ENCODE measurements around the gene ELL. TPM values are rescaled to one million over a fixed set of nuclear protein-coding genes. Genes with fewer than 3 reads are reported as not detected.
A peak's percentile ranks its signal among the peaks of the same experiment; 100 is the strongest.

The ELL gene
- total RNA-seq, 1 experiment from 2014 or later: 18.6 TPM

- H3K4me1 ChIP-seq (ENCODE audit: control insufficient read depth, insufficient read depth, low read length): peaks cover 21% of the 10 kb centered on the region
- H3K36me3 ChIP-seq (ENCODE audit: control insufficient read depth, insufficient read depth, low read length): no peaks in the 10 kb centered on the region
- CTCF ChIA-PET: no interaction called here
- intact Hi-C loops (cut with micrococcal nuclease; ENCODE audit: unreplicated experiment): no loop called here
- H3K4me3 ChIP-seq (ENCODE audit: low read depth in 2 of 2, low read length in 2 of 2): no peak overlapping the region
- no peak for TF ChIP-seq CTCF (IDR thresholded peaks at IDR 0.05)
- no peak for TF ChIP-seq REST (IDR thresholded peaks at IDR 0.05; ENCODE audit: insufficient read depth in 1 of 2, low read depth in 2 of 2, low read length in 1 of 2)
- TF ChIP-seq POLR2AphosphoS5 (IDR thresholded peaks at IDR 0.05; ENCODE audit: low read depth, low read length): no peak
- peak overlapping the region; percentile 68 for H3K27ac ChIP-seq (ENCODE audit: low read length)
- no peaks in the 10 kb centered on the region for H3K9me3 ChIP-seq (ENCODE audit: control insufficient read depth, insufficient read depth, low read depth, low read length)
- POLR2A ChIA-PET: no interaction called here
- DNase-seq (ENCODE audit: low read depth, low spot score): no peak
- H3K27me3 ChIP-seq (ENCODE audit: control insufficient read depth, insufficient read depth, low read length): no peaks in the 10 kb centered on the region
- BruUV-seq (replicated peaks): no TSS peak
- peak; percentile 46 for ATAC-seq
- in situ Hi-C loops (cut with HindIII; ENCODE audit: low pct_unique_long_range_greater_than_20kb, low sequenced_read_pairs): no loop called here
Measured at GRCh38 chr19:18478545-18479311, 43.1 kb downstream of the ELL start.

- ChIA-PET POLR2A (no interaction called here), CTCF (no interaction called here)
- intact Hi-C loops (cut with micrococcal nuclease; ENCODE audit: unreplicated experiment) (no loop called here), in situ Hi-C loops (cut with HindIII; ENCODE audit: low pct_unique_long_range_greater_than_20kb, low sequenced_read_pairs) (no loop called here)
- Histone ChIP-seq H3K9me3 (ENCODE audit: control insufficient read depth, insufficient read depth, low read depth, low read length) (no peaks in the 10 kb centered on the region), H3K27me3 (ENCODE audit: control insufficient read depth, insufficient read depth, low read length) (no peaks in the 10 kb centered on the region), H3K4me3 (ENCODE audit: low read depth in 2 of 2, low read length in 2 of 2) (no peak overlapping the region), H3K27ac (ENCODE audit: low read length) (no peak overlapping the region), H3K4me1 (ENCODE audit: control insufficient read depth, insufficient read depth, low read length) (peaks cover 21% of the 10 kb centered on the region), H3K36me3 (ENCODE audit: control insufficient read depth, insufficient read depth, low read length) (no peaks in the 10 kb centered on the region)
- no peak for TF ChIP-seq SIN3A (IDR thresholded peaks at IDR 0.05; ENCODE audit: borderline replicate concordance, insufficient read depth, low read depth, low read length)
- no peak for TF ChIP-seq REST (IDR thresholded peaks at IDR 0.05; ENCODE audit: insufficient read depth in 1 of 2, low read depth in 2 of 2, low read length in 1 of 2)
- no peak for TF ChIP-seq POLR2AphosphoS5 (IDR thresholded peaks at IDR 0.05; ENCODE audit: low read depth, low read length)
- TF ChIP-seq TCF7L2 (IDR thresholded peaks at IDR 0.05; ENCODE audit: low read depth, low read length): no peak
- TF ChIP-seq CTCF (IDR thresholded peaks at IDR 0.05): no peak
- ATAC-seq (no peak), DNase-seq (ENCODE audit: low read depth, low spot score) (no peak)
- no TSS peak for BruUV-seq (replicated peaks)
Measured at GRCh38 chr19:18477974-18478373, 43.9 kb downstream of the ELL start.
